NCI-H2107 (cell line): Measurements from ENCODE around the gene AOPEP.
"Not testable (repeated sequence)": the region's sequence is repeated elsewhere in the genome, so short reads cannot be mapped to it uniquely, and the experiment has no call there.

Experiments
- DNase-seq: peaks from one replicate; lab custom pipeline; 2025; lab: John Stamatoyannopoulos, UW

Gene AOPEP

GRCh38 chr9:94965631-94966030, 239.1 kb downstream of the AOPEP start:
- not testable (repeated sequence) for DNase-seq

- DNase-seq = not testable (repeated sequence)
Measured at GRCh38 chr9:94966046-94966445, 239.5 kb downstream of the AOPEP start.

DNA sequence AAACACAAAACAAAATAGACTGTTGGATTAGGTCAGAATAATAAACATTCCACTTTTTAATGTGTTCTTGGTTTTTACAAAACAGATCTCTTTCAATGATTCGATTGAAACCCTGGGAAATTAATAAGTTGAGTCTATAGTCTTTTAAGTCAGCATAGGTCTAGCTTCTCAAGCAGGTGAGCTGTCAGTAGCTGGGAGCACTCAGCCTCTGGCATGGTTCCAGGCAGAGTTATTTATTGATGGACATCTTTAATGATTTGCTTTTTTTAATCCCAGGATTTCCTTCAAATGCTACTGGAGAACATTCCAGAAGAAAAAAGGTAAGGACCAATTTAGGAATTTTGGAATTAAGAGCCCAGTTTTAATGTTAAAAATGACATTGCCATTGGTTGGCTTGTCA, 241.0 kb downstream of the AOPEP start:
- no peak for DNase-seq

GRCh38 chr9:94971378-94972131, 245.1 kb downstream of the AOPEP start:
- no peak for DNase-seq

- DNase-seq = no peak
Measured at GRCh38 chr9:94973451-94973941, 247.0 kb downstream of the AOPEP start.

DNA sequence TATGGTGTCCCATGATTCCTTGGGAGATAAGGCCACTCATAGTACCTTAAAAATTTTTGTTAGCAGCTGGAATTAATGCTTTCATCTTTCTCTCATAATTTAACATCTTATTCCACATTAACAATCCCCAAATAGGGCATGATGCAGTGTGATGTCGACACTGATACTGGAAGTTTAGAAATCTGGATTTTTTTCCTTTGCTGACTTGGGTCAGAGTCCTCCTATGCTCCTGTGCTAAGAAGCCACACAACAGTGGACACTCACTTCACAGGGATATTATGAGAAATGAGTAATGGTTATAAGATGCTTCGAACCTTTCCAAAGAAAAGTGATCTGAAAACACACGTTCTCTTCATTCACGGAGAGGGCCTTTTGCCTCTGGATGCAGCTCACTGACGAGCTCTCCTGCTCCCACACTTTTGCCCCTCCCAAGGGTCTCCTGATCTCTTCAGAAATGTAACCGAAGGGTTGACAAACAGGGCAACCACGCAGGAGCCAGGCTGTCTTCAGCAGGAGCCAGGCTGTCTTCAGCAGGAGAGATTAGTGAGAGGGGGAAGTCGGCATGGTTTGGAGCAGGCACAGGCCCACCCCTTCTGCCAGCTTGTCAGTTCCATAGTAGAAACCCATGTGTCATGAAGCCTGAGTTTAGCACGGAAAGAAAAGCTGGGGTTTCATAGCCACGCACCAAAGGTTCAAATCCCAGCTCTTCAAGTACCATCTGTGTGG, 247.8 kb downstream of the AOPEP start:
- no peak for DNase-seq

GRCh38 chr9:94975480-94975879, 249.0 kb downstream of the AOPEP start:
- DNase-seq = no peak

DNA sequence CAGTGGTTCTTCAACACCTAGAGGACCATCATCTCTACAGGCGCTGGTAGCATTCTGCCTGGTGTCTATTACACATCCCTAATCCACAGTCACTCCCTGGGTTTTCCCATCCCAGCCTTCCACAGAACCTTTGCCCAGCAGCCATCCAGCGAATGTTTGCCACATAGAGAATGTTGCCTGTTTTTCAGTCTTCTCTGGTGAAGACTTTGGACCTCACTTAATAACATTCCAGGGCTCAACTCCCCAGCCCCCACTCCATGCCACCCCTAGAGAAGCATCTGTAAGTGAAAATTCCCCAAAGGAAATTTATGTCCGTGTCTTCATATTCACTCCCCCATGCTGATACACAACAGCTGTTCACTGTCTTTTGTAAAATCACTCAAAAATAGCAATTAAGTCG, 249.6 kb downstream of the AOPEP start:
- no peak for DNase-seq

DNA sequence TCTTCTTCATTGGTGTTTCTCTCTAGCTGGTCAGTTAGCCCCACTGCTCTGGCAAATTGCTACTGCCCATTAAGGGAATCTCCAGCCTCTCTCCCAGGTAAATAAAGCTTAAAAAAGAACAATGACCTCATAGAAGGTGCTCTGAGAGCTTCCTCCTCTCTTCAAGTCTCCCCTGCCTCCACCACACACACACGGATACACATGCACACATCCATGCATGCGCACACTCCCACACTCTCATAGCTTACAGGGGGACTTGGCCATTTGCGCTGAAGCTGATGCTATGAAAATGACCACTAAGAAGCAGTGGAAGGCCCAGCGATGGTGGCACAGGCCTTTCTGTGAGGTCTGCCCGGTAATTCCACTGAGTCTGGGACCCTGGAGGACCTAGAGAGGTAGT, 250.9 kb downstream of the AOPEP start:
- no peak for DNase-seq

- DNase-seq = no peak
Measured at GRCh38 chr9:94979904-94980507, 253.5 kb downstream of the AOPEP start.

DNA sequence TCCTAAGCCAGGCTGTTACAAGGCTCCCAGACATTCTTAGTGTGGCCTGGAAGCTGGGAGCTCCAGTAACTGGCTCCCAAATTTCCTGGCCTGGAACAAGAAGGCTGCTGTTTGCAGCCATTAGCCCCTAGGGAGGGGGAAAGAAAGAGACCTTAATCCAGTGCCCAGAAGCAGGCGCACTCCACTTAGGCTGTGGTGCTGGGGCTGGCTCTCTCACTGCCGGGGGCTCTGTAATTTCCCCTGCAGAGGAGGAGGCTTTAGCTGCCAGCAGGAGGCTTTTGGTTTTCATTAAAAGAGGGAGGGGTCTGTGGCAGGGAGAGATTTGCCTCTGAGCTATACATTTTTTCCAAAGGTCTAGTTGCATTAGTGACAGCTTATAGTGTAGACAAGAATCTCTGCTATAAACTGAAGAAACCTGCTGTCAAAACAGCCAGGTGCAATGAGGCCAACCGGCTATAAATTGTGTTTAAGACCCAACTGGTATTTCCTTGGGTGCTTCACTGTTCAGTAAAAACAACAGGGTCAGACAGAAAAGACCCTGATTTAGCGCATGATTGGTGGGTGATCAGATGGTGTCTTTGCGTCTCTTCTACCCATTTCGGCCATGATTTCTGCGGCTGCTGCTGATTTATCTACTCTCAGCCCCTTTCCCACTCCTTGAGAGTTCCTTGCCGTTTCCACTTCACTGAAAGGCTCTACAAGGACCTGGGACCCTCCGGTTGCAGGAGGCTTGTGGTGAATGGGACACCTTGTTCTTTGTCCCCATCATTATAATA, 254.6 kb downstream of the AOPEP start:
- DNase-seq = no peak

DNA sequence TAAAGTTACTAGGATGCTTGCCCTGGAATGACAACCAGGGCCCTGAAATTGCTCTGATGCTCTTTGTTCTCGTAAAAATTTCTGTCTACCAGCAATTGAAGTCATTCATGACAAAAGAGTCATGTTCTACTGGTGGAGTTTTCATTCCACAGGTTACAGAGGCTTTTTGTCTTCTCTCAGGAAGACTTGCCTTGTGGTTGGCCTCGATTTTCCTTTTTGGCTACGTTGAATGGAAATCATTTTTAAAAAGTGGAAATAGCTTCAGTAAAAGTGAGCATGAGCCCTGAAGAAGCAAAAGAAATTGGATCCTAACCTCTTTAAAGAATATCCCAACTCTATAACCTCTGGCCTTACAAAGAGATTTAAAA, 255.2 kb downstream of the AOPEP start:
- no peak for DNase-seq

DNA sequence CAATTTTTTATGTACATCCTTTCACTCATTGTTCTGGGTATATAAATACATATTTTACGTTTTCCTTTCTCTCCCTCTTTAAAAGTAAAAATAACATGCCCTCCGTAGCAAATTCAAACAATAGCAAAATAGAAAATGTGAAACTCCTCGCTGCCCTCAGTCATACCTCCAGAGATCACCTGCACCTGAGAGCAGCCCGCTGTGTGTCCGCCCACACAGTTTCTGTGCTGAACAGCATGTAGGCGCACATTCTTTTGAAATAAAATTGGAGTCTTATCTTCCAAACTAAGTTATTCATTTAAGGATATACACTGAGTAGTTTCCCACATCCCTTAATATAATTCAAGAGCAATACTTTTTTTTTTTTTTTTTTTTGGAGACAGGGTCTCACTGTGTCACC, 255.7 kb downstream of the AOPEP start:
- no peak for DNase-seq

GRCh38 chr9:94983552-94983951, 257.1 kb downstream of the AOPEP start:
- DNase-seq = no peak

GRCh38 chr9:94984891-94985476, 258.5 kb downstream of the AOPEP start:
- DNase-seq = no peak

GRCh38 chr9:94985649-94986048, 259.1 kb downstream of the AOPEP start:
- no peak for DNase-seq

- DNase-seq = no peak
Measured at GRCh38 chr9:94987731-94988130, 261.2 kb downstream of the AOPEP start.

DNA sequence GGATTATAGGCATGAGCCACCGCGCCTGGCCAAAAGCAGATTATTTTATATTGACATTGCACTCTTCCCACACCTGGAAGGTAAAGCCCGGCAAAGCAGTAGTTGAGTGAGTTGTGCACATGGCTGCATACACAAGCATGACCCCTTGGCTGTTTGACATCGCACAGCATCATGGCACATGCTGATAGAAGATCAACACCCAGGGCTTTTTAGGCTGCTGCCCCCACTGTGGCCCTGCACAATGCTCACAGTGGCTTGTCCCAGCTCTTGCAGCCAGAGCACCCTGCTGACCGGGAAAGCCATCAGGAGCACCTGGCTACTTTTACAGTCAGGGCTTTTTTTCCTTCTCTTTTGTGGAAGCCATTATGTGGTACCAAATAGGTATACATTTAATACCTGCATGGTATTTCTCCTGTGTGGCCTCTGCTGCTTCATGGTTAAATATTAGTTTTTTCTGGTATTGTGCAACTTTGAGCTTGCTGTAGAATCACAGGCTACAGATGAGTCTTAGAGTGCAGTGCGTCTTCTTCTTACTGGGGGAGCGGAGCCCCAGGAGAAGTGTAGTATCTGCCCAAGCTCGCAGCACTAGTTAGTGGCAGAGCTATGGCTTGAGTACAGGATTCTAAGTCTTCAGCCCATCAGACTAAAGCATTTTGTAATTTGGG, 264.5 kb downstream of the AOPEP start:
- DNase-seq = no peak

DNA sequence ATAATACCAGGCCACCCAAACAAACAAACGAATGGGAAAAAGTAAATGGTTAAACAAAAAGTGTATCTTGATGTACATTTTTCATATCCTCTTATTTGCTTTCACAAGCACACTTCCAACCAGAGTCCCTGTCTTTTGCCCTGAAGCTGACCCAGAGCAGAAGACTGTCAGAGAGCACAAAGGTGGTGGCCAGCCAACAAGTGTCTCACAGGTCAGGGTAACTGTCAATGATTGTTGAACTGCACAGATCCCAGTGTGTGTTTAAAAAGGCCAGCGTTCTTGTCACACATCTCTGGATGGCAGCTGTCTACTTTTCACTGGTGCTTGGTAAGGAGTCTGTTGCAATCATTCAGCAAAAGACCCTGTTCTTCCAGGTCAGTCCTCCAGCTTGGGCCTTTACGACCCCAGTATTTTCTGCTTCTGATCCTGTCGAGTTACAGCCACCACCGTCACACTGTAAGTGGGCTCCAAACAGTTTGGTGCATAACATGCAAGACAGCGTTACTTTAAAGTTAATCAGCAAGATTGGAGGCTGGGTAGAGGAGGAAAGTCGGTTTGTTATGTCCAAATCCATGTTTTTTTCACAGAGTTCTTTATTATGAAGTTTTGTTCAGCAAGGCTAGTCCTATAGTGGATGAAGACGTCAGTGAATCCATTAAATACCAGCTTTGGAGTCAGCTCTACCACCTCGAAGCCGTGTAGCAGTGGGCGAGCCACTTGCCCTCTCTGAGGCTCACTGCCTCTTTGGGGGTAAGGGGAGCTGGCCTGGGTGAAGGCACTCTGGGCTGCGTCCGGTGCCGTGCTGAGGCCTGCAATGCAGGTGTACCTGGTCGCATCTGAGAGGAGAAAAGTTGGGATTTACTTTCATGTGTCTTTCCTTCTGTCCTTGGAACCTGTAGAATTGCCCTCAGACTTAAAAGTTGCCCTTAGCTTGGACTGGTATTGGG, 265.7 kb downstream of the AOPEP start:
- DNase-seq = no peak

- no peak for DNase-seq
Measured at GRCh38 chr9:94993160-94993820, 266.8 kb downstream of the AOPEP start.
